HG03439 (cell line): ENCODE results near the gene GET4.
A peak's percentile ranks its signal among the peaks of the same experiment; 100 is the strongest.

ENCODE experiments used
- ATAC-seq: cut with Tn5 transposase; IDR thresholded peaks from one replicate; pipeline ENCODE4 v1.9.1; 2021; ENCODE audit warnings: mild to moderate bottlenecking, moderate library complexity; ENCODE audit not compliant: unreplicated experiment

Gene GET4

GRCh38 chr7:898460-898854, 22.1 kb downstream of the GET4 start:
- ATAC-seq: no peak

- ATAC-seq: no peak
Measured at GRCh38 chr7:898855-899681, 22.7 kb downstream of the GET4 start.

DNA sequence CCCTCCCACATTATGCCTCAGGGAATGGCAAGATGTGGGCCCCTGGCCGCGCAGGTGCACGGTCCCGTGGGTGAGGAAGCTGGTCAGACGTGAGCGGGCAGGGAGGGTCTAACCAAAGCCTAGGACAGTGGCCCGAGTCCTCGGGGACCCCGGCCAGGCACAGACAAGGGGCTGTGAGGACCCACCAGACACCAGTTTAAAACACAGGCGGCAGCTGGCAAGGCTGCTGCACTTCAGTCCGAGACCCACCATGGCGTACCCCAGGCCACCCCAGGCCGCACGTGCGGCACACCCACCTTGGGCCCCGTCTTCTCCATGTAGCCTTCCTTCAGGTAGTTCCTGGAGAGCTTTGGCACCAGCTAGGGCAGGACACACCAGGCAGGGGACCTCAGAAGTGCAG, 23.5 kb downstream of the GET4 start:
- ATAC-seq: no peak

DNA sequence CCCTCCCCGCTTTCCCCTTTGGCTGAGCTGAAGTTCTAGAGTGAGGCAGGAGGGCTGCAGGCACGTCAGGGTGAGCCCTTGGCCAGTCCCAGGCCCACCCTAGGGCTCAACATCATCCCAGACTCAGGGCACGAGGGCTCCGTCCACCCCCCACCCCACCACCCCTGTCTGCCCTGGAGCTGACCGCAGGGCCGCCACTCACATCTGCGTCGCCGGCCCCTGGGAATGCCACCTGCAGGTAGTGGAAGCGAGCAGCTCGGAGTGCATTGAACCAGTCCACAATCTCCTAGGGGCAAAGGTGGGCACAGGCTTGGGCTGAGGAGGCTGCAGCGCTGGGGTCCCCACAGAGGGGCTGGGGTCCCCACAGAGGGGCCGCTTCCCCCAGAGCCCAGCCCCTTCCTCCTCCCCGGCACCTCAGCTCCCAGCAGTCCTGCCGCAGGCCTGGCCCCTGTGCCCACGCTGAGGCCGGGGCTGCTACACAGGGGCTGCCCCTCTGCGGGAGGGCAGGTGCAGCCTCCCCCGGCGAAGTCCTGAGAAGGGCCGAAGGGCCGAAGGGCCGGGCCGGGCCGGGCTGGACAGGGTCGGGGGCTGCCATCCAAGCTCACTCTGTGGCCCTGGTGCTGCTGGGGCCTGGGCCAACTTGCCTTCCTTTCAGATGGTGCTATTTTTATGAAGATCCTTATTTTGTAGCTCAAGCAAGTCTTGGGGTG, 24.1 kb downstream of the GET4 start:
- ATAC-seq: no peak

GRCh38 chr7:901041-901387, 24.7 kb downstream of the GET4 start:
- ATAC-seq: no peak

GRCh38 chr7:901388-902154, 25.2 kb downstream of the GET4 start:
- ATAC-seq: no peak

- ATAC-seq: no peak
Measured at GRCh38 chr7:902996-903395, 26.6 kb downstream of the GET4 start.

- ATAC-seq: no peak
Measured at GRCh38 chr7:903921-904755, 27.8 kb downstream of the GET4 start.

DNA sequence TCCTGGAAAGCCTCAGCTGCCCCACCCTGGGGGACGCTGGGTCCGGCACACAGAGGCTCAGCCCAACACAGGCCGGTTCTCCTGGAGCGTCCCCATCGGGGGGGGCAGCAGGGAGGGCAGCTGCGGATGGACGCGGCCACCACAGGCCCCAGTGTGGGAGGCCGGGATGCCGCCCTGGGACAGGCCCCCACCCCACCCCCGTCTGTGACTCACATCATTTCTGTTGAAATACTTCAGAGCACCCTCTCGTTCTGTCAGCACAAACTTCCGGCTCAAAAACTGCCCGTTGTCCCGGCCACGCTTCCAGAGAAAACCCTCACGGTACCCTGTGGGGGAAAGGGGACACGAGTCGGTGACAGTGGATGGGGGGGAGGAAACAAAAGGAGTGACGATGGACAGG, 28.5 kb downstream of the GET4 start:
- no peak for ATAC-seq

- no peak for ATAC-seq
Measured at GRCh38 chr7:906776-907157, 30.4 kb downstream of the GET4 start.

DNA sequence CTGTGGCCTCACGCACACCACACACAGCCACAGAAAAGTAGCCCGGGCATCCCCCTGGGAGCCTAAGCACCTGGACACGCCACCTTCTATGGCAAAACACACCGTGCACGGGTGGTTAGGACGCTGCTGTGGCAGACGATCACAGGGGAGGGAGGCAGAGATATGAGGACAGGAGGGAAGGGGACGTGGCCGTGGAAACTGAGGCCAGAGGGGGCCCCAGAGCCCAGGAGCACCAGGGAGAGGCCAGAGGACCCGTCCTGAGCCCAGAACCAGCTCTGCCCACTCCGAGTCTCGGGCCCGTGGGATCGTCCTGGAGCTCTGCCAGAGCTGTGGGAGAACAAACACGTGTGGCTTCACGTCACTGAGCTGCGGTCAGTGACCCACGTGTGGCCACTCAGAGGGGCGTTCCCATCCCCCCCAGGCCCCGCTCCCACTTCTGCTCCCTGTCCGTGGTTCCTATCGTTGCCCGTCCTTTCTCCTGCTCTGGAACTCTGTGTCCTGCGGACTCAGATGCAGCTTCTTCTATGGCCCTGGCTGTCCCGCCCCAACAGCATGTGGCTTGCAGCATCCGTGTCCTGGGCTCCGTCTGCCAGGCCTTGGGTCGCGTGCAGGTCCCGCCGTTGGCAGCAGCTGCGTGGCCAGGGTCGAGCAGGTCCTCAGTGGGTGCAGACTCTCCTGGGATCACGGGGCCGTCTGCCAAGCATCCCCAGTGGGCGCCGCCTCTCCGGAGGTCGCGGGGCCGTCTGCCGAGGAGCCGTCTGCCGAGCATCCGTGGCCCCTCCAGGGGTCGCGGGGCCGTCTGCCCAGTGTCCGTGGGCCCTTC, 31.0 kb downstream of the GET4 start:
- no peak for ATAC-seq

- no peak for ATAC-seq
Measured at GRCh38 chr7:908159-908581, 31.8 kb downstream of the GET4 start.

DNA sequence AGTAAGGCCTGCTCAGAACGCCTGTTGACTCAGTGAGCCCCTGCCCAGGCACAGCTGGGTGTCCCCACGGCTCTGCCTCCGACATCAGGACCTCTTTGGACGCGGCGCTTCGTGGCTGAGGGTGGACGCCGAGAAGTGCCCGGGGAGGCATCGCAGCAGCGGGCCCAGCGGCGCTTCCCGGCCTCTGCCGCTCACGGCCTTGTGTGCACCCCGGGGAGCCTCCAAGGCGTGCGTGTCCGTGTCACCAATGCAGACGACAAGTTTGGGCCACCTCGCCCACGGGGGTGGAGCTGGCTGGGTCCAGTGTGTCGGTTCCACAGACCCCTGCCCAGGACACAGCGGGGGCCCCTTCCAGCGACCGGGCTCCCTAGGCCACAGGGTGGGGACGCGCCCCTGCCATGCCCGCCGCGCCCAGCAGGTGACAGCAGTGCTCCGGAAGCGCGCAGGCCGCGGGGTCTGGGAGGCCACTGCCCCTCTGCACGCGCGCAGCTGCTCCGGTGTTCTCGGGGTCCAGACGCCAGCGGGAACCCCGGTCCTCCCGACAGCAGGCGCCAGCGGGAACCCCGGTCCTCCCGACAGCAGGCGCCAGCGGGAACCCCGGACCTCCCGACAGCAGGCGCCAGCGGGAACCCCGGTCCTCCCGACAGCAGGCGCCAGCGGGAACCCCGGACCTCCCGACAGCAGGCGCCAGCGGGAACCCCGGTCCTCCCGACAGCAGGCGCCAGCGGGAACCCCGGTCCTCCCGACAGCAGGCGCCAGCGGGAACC, 32.4 kb downstream of the GET4 start:
- peak; percentile 54 for ATAC-seq

DNA sequence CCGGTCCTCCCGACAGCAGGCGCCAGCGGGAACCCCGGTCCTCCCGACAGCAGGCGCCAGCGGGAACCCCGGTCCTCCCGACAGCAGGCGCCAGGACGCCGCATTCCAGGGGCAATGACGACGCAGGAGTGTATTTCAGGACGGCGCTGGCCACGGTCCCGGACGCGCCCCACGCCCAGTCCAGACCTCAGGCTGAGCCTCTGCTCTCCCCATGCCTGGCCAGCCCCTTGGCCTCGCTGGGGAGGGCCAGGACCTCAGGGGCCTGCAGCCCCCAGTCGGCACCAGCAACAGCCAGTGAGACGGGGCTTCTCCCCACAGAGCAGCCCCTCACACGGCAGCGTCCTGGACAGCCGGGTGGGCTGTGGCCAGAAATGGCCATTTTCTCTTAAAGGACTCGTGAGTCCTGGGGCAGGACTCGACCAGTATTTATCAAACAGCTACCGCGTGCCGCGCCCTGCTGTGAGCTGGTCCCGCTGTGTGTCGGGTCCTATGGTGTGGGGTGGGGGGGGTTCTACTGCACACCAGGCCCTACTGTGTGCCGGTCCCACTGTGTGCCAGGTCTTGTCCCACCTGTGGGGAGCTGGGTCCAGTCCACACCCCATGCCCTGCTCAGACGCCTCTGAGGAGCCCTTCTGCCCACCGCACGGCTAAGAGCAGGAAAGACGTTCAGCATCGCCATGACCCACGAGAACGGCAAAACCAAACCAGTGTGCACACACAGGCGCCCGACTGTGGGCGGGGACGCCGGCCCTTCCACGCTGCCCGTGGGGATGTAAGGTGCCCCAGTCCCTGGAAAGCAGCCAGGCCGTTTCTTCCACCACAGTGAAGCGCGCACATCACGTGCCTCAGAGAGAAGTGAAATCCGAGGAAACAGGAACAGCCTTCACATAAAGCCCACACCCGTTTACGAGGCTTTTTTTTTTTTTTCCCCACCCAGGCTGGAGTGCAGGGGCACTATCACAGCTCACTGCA, 33.3 kb downstream of the GET4 start:
- ATAC-seq: no peak

DNA sequence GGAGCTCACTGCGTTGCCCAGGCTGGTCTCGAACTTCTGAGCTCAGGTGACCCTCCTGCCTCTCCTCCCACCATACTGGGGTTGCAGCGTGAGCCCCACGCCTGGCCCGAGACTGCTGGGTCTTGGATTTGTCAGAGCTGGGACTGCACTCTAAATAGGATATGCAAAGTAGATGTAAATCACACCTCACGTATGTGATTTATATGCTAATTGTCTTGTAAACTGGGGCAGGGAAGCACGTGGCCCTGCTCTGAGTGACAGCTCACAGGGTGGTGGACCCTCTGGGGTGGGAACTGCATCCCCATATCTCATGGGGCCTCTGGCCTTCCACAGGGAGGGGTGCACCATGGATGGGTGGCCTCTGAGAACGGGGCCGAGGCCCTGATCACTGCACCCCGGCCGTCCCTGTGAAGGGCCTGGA, 34.1 kb downstream of the GET4 start:
- no peak for ATAC-seq

- ATAC-seq: no peak
Measured at GRCh38 chr7:910931-911431, 34.6 kb downstream of the GET4 start.

GRCh38 chr7:911791-912480, 35.6 kb downstream of the GET4 start:
- no peak for ATAC-seq
